Endothelial cell of hepatic sinusoid (primary cell): Measurements from ENCODE around the gene TUBA4A.
"Not testable (repeated sequence)": the region's sequence is repeated elsewhere in the genome, so short reads cannot be mapped to it uniquely, and the experiment has no call there.

Experiments
- in situ Hi-C: cut with HindIII; loops from 2 replicates; pipeline ENCODE4 v1.10.0; 2017; ENCODE audit warnings: low sequenced_read_pairs

Gene TUBA4A

GRCh38 chr2:219216535-219216915 is 37.2 kb downstream of the TUBA4A start:
- in situ Hi-C loops, result no loop called here

- in situ Hi-C loops, result no loop called here
These were observed 37.7 kb downstream of the TUBA4A start for GRCh38 chr2:219215871-219216534.

- in situ Hi-C loops, result no loop called here
These were observed 38.9 kb downstream of the TUBA4A start for GRCh38 chr2:219214786-219215185.

- in situ Hi-C loops, result no loop called here
These were observed 39.6 kb downstream of the TUBA4A start for GRCh38 chr2:219214141-219214540.

GRCh38 chr2:219213486-219214071 is 40.1 kb downstream of the TUBA4A start:
- in situ Hi-C loops, result no loop called here

- in situ Hi-C loops, result no loop called here
These were observed 40.7 kb downstream of the TUBA4A start for GRCh38 chr2:219213026-219213415.

GRCh38 chr2:219210886-219211362 is 42.8 kb downstream of the TUBA4A start:
- in situ Hi-C loops, result no loop called here

- in situ Hi-C loops, result no loop called here
These were observed 43.4 kb downstream of the TUBA4A start for GRCh38 chr2:219210196-219210885.

- in situ Hi-C loops, result no loop called here
These were observed 44.2 kb downstream of the TUBA4A start for GRCh38 chr2:219209236-219210195.

GRCh38 chr2:219207884-219208740 is 45.6 kb downstream of the TUBA4A start:
- in situ Hi-C loops, result no loop called here

GRCh38 chr2:219207134-219207883 is 46.4 kb downstream of the TUBA4A start:
- in situ Hi-C loops, result no loop called here

GRCh38 chr2:219206328-219207133 is 47.2 kb downstream of the TUBA4A start, which contains the start of gene ZFAND2B:
Gene ZFAND2B (plus strand): TSS chr2:219206782. CDS start chr2:219206988, 206 bp downstream.
- in situ Hi-C loops, result no loop called here

- in situ Hi-C loops, result no loop called here
These were observed 47.8 kb downstream of the TUBA4A start for GRCh38 chr2:219205981-219206327.

GRCh38 chr2:219205165-219205538 is 48.6 kb downstream of the TUBA4A start:
- in situ Hi-C loops, result no loop called here

GRCh38 chr2:219204425-219205164 is 49.1 kb downstream of the TUBA4A start:
- in situ Hi-C loops, result no loop called here

GRCh38 chr2:219201331-219201730 is 52.4 kb downstream of the TUBA4A start:
- in situ Hi-C loops, result not testable (repeated sequence)

GRCh38 chr2:219200502-219201326 is 53.0 kb downstream of the TUBA4A start:
- in situ Hi-C loops, result not testable (repeated sequence)
